Limb (tissue), 2 donors: ENCODE measurements around the gene PCED1B.
"Not testable (repeated sequence)": the region's sequence is repeated elsewhere in the genome, so short reads cannot be mapped to it uniquely, and the experiment has no call there.

ENCODE experiments used
- DNase-seq, 2 donors: peaks; one replicate each; pipeline ENCODE4 v3.0.0-alpha.2; 2016; ENCODE audit errors: extremely low spot score in 2 of 2

The PCED1B gene

DNA sequence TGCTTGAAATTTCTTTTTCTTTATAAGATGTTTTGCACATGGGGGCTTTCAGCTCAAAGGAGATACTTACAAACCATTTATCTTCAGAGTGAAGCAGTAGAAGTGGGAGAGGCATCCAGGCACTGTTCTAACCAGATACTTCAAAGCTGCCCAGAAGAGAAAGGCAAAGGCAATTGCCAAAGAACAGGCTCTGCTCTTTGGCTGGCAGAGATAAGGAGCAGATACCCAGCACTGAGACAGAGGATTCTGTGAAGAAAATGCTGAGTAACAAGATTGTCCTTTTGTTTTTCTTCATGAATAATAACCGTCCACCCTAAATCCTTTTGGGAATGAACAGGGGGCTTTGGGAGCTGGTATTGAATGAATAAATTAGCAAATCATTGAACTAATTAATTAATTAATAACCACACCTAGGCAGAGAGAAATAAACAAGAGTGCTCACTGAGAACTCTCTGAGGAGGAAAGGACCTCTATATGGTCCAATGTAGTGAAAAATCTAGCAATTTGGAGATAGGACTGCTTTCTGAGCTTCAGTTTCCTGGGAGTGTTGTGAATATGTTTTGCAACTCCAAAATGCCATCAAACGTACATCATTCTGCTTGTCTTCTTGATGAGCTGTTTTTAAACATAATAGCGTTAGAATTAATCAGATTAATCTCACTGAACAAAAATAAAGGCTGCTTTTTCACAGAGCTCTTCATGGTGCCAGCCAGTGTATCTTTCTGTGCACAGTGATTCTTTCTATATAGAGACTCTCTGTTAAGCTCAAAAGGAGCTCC, 193.2 kb downstream of the PCED1B start:
- DNase-seq: no peak

DNA sequence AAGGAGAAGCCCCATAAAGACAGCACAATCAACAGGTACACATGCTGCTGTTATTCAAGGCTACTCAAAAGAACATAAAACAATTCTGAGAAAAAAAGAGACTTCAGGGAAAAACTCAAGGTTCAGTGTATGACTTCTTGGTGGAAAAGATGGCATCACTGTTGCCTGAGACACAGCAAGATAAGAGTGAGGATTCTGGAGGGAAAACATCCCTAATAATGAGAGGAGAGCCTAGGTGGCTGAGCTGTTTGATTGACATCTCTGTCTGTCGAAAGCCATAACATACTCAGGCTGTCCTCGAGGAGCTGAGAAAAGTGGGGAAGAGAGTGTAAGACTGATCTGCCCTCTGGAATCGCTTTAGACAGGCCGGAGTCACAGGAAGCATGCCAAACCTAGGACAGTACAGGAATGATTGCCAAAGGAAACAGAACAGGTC, 193.8 kb downstream of the PCED1B start:
- DNase-seq: no peak

DNA sequence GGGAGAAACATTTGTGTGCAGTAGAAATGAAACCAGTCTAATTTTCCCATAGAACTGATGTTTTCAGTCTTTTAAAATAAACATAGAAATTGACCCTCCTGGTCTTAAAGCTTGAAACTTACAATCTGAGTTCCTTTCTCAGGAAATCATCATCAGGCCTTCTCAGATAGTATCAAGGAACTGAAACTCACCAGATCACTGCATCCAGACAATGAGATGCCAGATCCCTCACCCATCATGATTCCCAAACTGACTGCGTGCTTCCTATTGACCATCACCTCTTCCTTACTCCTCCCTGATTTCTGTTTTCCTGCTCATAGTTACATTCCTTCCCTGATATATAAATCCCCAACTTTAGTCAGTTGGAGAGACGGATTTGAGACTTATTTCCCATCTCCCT, 195.3 kb downstream of the PCED1B start:
- DNase-seq: no peak

DNA sequence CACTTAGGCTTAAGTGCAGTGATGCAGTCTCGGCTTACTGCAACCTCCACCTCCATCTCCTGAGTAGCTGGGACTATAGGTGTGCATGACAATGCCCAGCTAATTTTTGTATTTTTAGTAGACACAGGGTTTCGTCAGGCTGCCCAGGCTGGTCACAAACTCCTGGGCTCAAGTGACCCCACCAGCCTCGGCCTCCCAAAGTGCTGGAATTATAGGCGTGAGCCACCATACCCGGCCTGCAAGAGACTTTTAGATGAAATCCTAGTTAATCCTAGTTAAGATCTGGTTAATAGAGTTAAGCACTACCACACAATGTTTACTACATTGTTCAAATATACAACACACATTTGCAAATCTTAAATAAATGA, 196.8 kb downstream of the PCED1B start:
- no peak for DNase-seq

DNA sequence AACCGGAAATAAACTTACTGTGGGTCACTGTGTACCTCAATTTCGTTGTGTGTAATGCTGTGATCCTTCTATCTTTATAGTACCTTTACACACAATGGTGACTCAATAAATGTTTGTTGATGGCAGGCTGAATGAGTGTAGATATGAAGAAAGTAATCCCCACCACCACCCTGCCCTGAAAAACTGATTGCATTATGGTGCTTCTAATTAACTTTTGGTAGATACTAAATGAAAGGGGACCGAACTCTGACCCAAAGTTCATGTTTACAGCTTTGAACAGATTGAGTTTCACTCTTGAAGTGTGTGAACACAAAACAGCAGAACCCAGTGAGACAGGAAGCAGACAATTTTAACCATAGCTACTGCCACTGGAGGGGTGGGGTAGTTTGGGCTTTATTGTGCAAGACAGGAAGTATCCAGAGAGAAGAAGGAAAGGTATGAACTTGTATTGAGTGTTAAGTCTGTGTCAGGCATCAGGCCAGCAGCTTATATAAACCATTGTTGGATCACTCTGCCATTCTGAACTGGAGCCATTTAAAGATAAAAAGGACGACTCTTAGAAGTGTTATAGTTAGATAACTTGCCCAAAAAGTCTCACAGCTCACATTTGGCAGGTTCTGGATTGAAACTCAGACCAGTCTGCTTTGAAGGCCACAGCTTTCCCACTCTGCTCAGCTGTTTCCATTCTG, 197.3 kb downstream of the PCED1B start:
- no peak for DNase-seq

DNA sequence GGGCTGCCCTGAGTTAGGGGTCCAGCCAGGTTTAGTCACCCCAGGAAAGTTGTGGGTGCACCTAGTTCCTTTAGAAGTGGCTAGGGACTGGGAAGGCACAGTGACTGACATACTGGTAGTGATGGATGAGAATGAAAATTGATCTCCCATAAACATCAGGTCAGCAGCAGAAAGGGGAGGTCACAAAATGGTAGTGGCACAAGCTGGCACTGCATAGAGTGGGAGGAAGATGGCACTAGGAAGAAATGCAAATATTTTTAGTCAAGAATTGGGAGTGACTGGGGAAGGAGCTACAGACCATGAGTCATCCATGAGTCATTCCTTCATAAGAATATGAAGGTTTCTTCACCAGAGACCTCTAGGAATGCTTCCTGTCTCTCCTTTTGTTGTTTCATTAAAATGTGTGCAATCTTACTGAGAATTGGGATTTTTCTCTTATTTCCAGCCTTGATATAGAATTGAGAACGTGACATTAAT, 198.6 kb downstream of the PCED1B start:
- no peak for DNase-seq

DNA sequence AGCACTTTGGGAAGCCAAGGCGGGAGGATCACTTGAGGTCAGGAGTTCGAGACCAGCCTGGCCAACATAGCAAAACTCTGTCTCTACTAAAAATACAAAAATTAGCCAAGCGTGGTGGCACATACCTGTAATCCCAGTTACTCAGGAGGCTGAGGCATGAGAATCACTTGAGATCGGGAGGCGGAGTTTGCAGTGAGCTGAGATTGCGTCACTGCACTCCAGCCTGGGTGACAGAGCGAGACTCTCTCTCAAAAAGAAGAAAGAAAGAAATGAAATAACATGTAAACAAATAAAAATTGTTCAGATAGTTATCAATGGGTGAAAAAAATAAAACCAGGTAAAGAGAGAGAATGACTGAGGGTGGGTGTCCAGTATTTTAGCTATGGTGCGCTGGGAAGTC, 200.3 kb downstream of the PCED1B start:
- not testable (repeated sequence) for DNase-seq

DNA sequence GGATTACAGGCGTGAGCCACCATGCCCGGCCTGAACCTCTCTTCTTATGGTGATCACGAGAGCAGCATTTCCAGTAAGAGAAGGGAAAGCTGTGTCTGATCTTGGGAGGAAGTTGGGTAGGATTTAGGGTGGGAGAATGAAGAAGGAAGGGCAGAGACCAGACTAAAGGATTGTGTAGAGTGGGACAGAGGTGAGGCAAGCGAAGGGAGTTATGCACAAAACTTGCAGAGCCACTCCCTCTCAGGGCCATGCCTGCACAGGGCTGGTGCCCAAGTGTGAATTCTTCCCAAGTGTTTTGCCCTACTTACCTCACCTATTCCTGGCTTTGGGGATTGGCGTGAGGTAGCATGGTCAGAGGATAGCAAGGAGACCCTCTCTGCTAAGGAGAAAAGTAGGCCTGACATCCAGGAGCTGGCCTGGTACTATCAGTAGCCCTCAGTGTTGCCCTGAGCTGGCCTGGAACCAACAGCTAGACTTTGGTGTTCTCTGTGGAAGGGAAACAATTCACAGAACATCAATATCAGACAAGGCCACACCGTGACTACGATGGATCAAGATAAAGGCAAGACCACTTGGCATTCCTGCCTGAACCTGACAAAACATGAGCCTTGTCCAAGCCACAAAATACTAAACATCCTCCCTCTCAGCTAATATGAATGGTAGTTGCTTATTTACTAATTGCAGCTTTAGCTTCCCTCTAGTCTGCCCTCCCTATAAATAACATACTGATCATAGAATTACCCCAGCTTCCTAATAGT, 201.3 kb downstream of the PCED1B start:
- DNase-seq: no peak

DNA sequence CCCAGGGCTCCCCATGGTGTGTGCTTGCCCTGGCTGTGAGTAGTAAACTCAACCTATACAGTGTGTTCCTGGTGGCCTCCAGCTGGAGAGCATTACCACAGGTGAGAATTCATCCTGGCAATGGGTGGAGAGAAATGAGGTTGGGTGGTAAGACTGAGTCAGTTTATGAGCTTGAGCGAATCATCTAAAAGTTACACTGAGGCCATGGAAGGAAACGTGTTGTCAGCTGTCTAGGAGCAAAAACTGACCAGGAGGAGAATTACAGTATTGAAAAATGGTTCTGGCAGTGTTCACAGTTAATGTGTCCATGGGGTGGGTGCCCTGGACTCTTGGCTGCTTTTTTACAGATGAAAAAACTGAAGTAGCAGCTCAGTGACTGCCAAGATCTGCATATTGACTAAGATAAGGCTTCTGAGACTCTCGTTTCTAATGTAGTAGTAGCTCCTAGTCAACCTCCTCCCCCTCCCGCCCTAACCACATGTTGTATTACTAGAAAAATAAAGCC, 202.3 kb downstream of the PCED1B start:
- no peak for DNase-seq

DNA sequence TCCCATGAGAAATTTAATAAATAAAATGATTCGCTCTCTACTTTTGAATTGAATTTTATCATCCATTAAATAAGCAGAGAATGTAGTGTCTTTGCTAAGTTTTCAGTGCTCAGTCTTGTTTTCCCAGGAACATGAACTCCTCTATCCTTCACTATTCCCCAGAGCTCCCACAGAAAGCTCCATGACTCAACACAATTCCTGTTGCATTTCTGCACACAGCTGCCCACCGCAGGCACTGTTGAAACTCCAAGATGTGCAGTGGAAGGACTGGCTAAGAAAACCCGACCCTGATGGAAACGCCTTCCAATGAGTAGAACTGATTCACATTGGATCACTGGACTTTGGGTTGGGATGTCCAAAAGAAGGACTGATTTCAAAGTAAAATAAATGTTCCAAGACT, 202.8 kb downstream of the PCED1B start:
- no peak for DNase-seq
